ENCODE data around the gene LIF. TPM values are rescaled to one million over a fixed set of nuclear protein-coding genes. Genes with fewer than 3 reads are reported as not detected.

LIF gene
- total RNA-seq, 4 donors from 2014 or later: 4.2 to 15.3 (median 8.5) TPM

- Histone ChIP-seq H3K27ac (no peak overlapping the region), H3K9me3 (no peaks in the 10 kb centered on the region), H3K27me3 (no peaks in the 10 kb centered on the region), H3K4me3 (no peak overlapping the region), H3K36me3 (peaks cover 31% of the 10 kb centered on the region), H3K4me1 (peaks cover 29% of the 10 kb centered on the region)
- DNase-seq (ENCODE audit: low spot score in 2 of 2): no peak
- TF ChIP-seq EP300 (IDR thresholded peaks at IDR 0.05) (no peak), CTCF (IDR thresholded peaks at IDR 0.05) (no peak), POLR2AphosphoS5 (IDR thresholded peaks at IDR 0.05) (no peak), POLR2A (IDR thresholded peaks at IDR 0.05) (no peak)
- WGBS: 90% methylated on average over 6 of the region's 8 CpGs
Observed at GRCh38 chr22:30285846-30286200, 39.3 kb upstream of the LIF start.

GRCh38 chr22:30285176-30285845 lies 38.8 kb upstream of the LIF start:
- WGBS: 91% methylated on average over 23 of the region's 27 CpGs
- H3K4me3 ChIP-seq: no peak overlapping the region
- H3K27me3 ChIP-seq: no peaks in the 10 kb centered on the region
- H3K4me1 ChIP-seq: peaks cover 24% of the 10 kb centered on the region
- H3K36me3 ChIP-seq: peaks cover 31% of the 10 kb centered on the region
- no peak overlapping the region for H3K27ac ChIP-seq
- TF ChIP-seq POLR2A (IDR thresholded peaks at IDR 0.05) (no peak), CTCF (IDR thresholded peaks at IDR 0.05) (no peak), POLR2AphosphoS5 (IDR thresholded peaks at IDR 0.05) (no peak), EP300 (IDR thresholded peaks at IDR 0.05) (no peak)
- DNase-seq (ENCODE audit: low spot score in 2 of 2): no peak
- no peaks in the 10 kb centered on the region for H3K9me3 ChIP-seq

GRCh38 chr22:30284666-30285065 lies 38.1 kb upstream of the LIF start:
- Histone ChIP-seq H3K9me3 (no peaks in the 10 kb centered on the region), H3K36me3 (peaks cover 31% of the 10 kb centered on the region), H3K27me3 (no peaks in the 10 kb centered on the region), H3K27ac (no peak overlapping the region), H3K4me3 (no peak overlapping the region), H3K4me1 (peaks cover 19% of the 10 kb centered on the region)
- DNase-seq (ENCODE audit: low spot score in 2 of 2): no peak
- 76% methylated on average over 4 of the region's 4 CpGs for WGBS
- TF ChIP-seq POLR2AphosphoS5 (IDR thresholded peaks at IDR 0.05) (no peak), EP300 (IDR thresholded peaks at IDR 0.05) (no peak), POLR2A (IDR thresholded peaks at IDR 0.05) (no peak), CTCF (IDR thresholded peaks at IDR 0.05) (no peak)

GRCh38 chr22:30284172-30284571 lies 37.6 kb upstream of the LIF start:
- H3K27ac ChIP-seq: no peak overlapping the region
- no peak for DNase-seq (ENCODE audit: low spot score in 2 of 2)
- whole genome bisulfite sequencing: 69% methylated on average over 7 of the region's 9 CpGs
- H3K36me3 ChIP-seq: peaks cover 31% of the 10 kb centered on the region
- no peaks in the 10 kb centered on the region for H3K9me3 ChIP-seq
- no peaks in the 10 kb centered on the region for H3K27me3 ChIP-seq
- peaks cover 24% of the 10 kb centered on the region for H3K4me1 ChIP-seq
- TF ChIP-seq CTCF (IDR thresholded peaks at IDR 0.05): no peak
- TF ChIP-seq POLR2A (IDR thresholded peaks at IDR 0.05): no peak
- no peak for TF ChIP-seq POLR2AphosphoS5 (IDR thresholded peaks at IDR 0.05)
- no peak for TF ChIP-seq EP300 (IDR thresholded peaks at IDR 0.05)
- no peak overlapping the region for H3K4me3 ChIP-seq

GRCh38 chr22:30283342-30283741 lies 36.8 kb upstream of the LIF start:
- Histone ChIP-seq H3K4me1 (peaks cover 25% of the 10 kb centered on the region), H3K36me3 (peaks cover 31% of the 10 kb centered on the region), H3K9me3 (no peaks in the 10 kb centered on the region), H3K27ac (no peak overlapping the region), H3K4me3 (no peak overlapping the region), H3K27me3 (no peaks in the 10 kb centered on the region)
- WGBS: no CpG with 5 or more reads among the region's 4 CpGs
- DNase-seq (ENCODE audit: low spot score in 2 of 2): no peak
- no peak for TF ChIP-seq EP300 (IDR thresholded peaks at IDR 0.05)
- TF ChIP-seq CTCF (IDR thresholded peaks at IDR 0.05): no peak
- TF ChIP-seq POLR2AphosphoS5 (IDR thresholded peaks at IDR 0.05): no peak
- TF ChIP-seq POLR2A (IDR thresholded peaks at IDR 0.05): no peak
